Measurements from ENCODE around the gene INAVA.
A peak's percentile ranks its signal among the peaks of the same experiment; 100 is the strongest.

INAVA gene

GRCh38 chr1:200890818-200891773, 3.6 kb upstream of the INAVA start:
- TF ChIP-seq RAD21 (IDR thresholded peaks at IDR 0.05; ENCODE audit: low read depth) (peak; percentile 44), TCF12 (IDR thresholded peaks at IDR 0.05; ENCODE audit: low read depth) (0 out of 2 replicates have a peak, but pooled peaks have one; percentile 44), FOXM1 (IDR thresholded peaks at IDR 0.05; ENCODE audit: borderline replicate concordance, low read depth) (no peak), TEAD4 (IDR thresholded peaks at IDR 0.05) (0 out of 2 replicates have a peak, but pooled peaks have one; percentile 7), ZBTB7A (IDR thresholded peaks at IDR 0.05; ENCODE audit: low read depth) (peak; percentile 91)
- TF ChIP-seq, protein P1, sequence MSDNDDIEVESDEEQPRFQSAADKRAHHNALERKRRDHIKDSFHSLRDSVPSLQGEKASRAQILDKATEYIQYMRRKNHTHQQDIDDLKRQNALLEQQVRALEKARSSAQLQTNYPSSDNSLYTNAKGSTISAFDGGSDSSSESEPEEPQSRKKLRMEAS (IDR thresholded peaks at IDR 0.05), result no peak; the same call in 1 of the 2 replicates
- TF ChIP-seq, protein P2, sequence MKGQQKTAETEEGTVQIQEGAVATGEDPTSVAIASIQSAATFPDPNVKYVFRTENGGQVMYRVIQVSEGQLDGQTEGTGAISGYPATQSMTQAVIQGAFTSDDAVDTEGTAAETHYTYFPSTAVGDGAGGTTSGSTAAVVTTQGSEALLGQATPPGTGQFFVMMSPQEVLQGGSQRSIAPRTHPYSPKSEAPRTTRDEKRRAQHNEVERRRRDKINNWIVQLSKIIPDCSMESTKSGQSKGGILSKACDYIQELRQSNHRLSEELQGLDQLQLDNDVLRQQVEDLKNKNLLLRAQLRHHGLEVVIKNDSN (IDR thresholded peaks at IDR 0.05), result no peak
- TF ChIP-seq, protein P3, sequence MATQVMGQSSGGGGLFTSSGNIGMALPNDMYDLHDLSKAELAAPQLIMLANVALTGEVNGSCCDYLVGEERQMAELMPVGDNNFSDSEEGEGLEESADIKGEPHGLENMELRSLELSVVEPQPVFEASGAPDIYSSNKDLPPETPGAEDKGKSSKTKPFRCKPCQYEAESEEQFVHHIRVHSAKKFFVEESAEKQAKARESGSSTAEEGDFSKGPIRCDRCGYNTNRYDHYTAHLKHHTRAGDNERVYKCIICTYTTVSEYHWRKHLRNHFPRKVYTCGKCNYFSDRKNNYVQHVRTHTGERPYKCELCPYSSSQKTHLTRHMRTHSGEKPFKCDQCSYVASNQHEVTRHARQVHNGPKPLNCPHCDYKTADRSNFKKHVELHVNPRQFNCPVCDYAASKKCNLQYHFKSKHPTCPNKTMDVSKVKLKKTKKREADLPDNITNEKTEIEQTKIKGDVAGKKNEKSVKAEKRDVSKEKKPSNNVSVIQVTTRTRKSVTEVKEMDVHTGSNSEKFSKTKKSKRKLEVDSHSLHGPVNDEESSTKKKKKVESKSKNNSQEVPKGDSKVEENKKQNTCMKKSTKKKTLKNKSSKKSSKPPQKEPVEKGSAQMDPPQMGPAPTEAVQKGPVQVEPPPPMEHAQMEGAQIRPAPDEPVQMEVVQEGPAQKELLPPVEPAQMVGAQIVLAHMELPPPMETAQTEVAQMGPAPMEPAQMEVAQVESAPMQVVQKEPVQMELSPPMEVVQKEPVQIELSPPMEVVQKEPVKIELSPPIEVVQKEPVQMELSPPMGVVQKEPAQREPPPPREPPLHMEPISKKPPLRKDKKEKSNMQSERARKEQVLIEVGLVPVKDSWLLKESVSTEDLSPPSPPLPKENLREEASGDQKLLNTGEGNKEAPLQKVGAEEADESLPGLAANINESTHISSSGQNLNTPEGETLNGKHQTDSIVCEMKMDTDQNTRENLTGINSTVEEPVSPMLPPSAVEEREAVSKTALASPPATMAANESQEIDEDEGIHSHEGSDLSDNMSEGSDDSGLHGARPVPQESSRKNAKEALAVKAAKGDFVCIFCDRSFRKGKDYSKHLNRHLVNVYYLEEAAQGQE (IDR thresholded peaks at IDR 0.05; ENCODE audit: low read depth), result no peak

DNA sequence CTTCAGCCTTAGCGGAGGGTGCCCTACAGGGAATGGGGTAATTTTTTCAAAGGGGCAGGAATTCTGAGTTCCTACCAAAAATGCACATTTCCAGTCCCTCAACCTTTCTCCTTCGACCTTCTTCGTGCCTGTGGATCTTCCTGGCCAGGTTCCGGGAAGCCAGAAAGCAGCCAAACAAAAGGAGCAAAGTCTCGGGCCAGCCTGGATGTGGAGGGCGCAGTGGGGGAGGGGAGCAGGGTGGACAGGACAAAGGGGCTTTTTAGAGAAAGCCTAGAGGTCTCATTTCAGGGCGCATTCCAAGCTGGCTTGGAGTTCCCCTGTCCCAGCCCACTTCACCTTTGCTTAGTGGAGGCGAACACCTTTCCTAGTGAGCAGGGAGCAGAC, 2.9 kb upstream of the INAVA start:
- TF ChIP-seq ZBTB7A (IDR thresholded peaks at IDR 0.05; ENCODE audit: low read depth), result no peak
- TF ChIP-seq, protein P3 (IDR thresholded peaks at IDR 0.05; ENCODE audit: low read depth), result no peak
- TF ChIP-seq EGR1 (IDR thresholded peaks at IDR 0.05), result no peak
- no peak for TF ChIP-seq TAF1 (IDR thresholded peaks at IDR 0.05; ENCODE audit: low read depth)
- TF ChIP-seq, protein P2 (IDR thresholded peaks at IDR 0.05), result no peak
- no peak for TF ChIP-seq EP300 (IDR thresholded peaks at IDR 0.05; ENCODE audit: borderline replicate concordance)
- TF ChIP-seq YY1 (IDR thresholded peaks at IDR 0.05; ENCODE audit: low read depth), result no peak
- TF ChIP-seq TCF12 (IDR thresholded peaks at IDR 0.05; ENCODE audit: low read depth), result no peak
- TF ChIP-seq, protein P1 (IDR thresholded peaks at IDR 0.05), result no peak
- no peak for TF ChIP-seq FOXM1 (IDR thresholded peaks at IDR 0.05; ENCODE audit: borderline replicate concordance, low read depth)
- TF ChIP-seq TEAD4 (IDR thresholded peaks at IDR 0.05), result no peak

GRCh38 chr1:200892546-200892945, 2.2 kb upstream of the INAVA start:
- TF ChIP-seq NFIC (IDR thresholded peaks at IDR 0.05), result peak; percentile 20; the same call in 1 of the 2 replicates
- no peak for TF ChIP-seq YY1 (IDR thresholded peaks at IDR 0.05; ENCODE audit: low read depth)
- TF ChIP-seq, protein P3 (IDR thresholded peaks at IDR 0.05; ENCODE audit: low read depth), result no peak

DNA sequence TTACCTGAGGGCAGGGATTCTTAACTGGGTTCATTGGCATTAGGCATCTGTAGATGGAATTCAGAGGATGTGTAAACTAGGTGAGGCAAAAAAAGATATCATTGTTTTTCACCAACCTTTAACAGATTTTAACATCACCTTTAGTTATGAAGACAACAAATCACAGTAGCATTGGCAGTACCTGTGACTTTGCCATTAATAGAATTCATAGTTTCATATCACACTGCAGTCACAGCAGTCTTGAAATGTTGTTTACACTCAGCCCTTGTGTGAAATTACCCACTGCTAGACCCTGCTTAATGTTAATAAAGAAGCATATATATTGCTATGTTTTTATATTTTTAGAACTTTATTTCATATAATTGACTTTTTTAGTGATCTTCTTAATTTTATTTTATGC, 1.7 kb upstream of the INAVA start:
- TF ChIP-seq CEBPB (IDR thresholded peaks at IDR 0.05), result no peak
- no peak for TF ChIP-seq CREB1 (IDR thresholded peaks at IDR 0.05; ENCODE audit: low read depth)
- TF ChIP-seq NFIC (IDR thresholded peaks at IDR 0.05), result no peak
- TF ChIP-seq ZBTB7A (IDR thresholded peaks at IDR 0.05; ENCODE audit: low read depth), result no peak
- TF ChIP-seq TEAD4 (IDR thresholded peaks at IDR 0.05), result no peak
- no peak for TF ChIP-seq TCF12 (IDR thresholded peaks at IDR 0.05; ENCODE audit: low read depth)
- no peak for TF ChIP-seq YY1 (IDR thresholded peaks at IDR 0.05; ENCODE audit: low read depth)
